ENCODE data around the gene RTF2.

The RTF2 gene

GRCh38 chr20:56423886-56424285 is 44.5 kb upstream of the RTF2 start:
- TF ChIP-seq CTCF (IDR thresholded peaks at IDR 0.05; ENCODE audit: borderline replicate concordance, control extremely low read depth, extremely low read depth, insufficient read depth, missing control alignments), result no peak
- in situ Hi-C loops (cut with MboI; ENCODE audit: low sequenced_read_pairs, unreplicated experiment), result no loop called here
- DNase-seq (ENCODE audit: low spot score), result no peak

GRCh38 chr20:56424931-56425330 is 43.5 kb upstream of the RTF2 start:
- in situ Hi-C loops (cut with MboI; ENCODE audit: low sequenced_read_pairs, unreplicated experiment), result no loop called here
- TF ChIP-seq CTCF (IDR thresholded peaks at IDR 0.05; ENCODE audit: borderline replicate concordance, control extremely low read depth, extremely low read depth, insufficient read depth, missing control alignments), result no peak
- no peak for DNase-seq (ENCODE audit: low spot score)

GRCh38 chr20:56426026-56426425 is 42.4 kb upstream of the RTF2 start:
- in situ Hi-C loops (cut with MboI; ENCODE audit: low sequenced_read_pairs, unreplicated experiment), result no loop called here
- DNase-seq (ENCODE audit: low spot score), result no peak
- TF ChIP-seq CTCF (IDR thresholded peaks at IDR 0.05; ENCODE audit: borderline replicate concordance, control extremely low read depth, extremely low read depth, insufficient read depth, missing control alignments), result no peak

GRCh38 chr20:56426926-56427325 is 41.5 kb upstream of the RTF2 start:
- TF ChIP-seq CTCF (IDR thresholded peaks at IDR 0.05; ENCODE audit: borderline replicate concordance, control extremely low read depth, extremely low read depth, insufficient read depth, missing control alignments), result no peak
- in situ Hi-C loops (cut with MboI; ENCODE audit: low sequenced_read_pairs, unreplicated experiment), result no loop called here
- DNase-seq (ENCODE audit: low spot score), result no peak

GRCh38 chr20:56427797-56428196 is 40.6 kb upstream of the RTF2 start:
- TF ChIP-seq CTCF (IDR thresholded peaks at IDR 0.05; ENCODE audit: borderline replicate concordance, control extremely low read depth, extremely low read depth, insufficient read depth, missing control alignments), result no peak
- no peak for DNase-seq (ENCODE audit: low spot score)
- in situ Hi-C loops (cut with MboI; ENCODE audit: low sequenced_read_pairs, unreplicated experiment), result no loop called here

- DNase-seq (ENCODE audit: low spot score), result no peak
- in situ Hi-C loops (cut with MboI; ENCODE audit: low sequenced_read_pairs, unreplicated experiment), result no loop called here
- no peak for TF ChIP-seq CTCF (IDR thresholded peaks at IDR 0.05; ENCODE audit: borderline replicate concordance, control extremely low read depth, extremely low read depth, insufficient read depth, missing control alignments)
Measured at GRCh38 chr20:56428410-56428809, 40.0 kb upstream of the RTF2 start.

GRCh38 chr20:56428881-56429280 is 39.5 kb upstream of the RTF2 start:
- no peak for TF ChIP-seq CTCF (IDR thresholded peaks at IDR 0.05; ENCODE audit: borderline replicate concordance, control extremely low read depth, extremely low read depth, insufficient read depth, missing control alignments)
- in situ Hi-C loops (cut with MboI; ENCODE audit: low sequenced_read_pairs, unreplicated experiment), result no loop called here

More at GRCh38 chr20:56428881-56429280, 39.5 kb upstream of the RTF2 start:
- no peak for DNase-seq (ENCODE audit: low spot score)
